Measurements from ENCODE around the gene PAX2.

DNA sequence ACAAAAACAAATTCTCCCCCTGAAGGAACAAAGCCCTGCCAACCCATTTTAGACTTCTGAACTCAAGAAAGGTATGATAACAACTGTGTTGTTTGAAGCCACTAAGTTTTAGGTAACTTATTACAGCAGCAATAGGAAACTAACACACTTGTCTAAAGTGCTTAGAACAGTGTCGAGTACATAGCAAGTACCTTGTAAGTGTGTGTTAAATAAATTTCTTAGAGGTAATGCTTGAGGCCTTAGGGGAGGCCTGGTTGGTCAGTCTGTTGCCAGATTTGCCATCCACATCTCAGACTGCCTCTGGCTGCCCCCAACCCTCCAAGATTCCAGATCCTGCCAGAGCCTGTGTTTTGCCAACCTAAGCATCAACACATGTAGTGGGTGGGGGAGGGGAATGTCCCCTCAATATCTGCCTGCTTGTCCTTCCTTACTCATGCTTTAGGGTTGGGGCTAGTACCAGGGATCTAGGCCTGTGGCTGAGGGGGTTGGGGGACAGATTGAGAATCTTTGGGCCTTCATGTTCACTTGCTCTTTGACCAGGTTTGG is 27.1 kb upstream of the PAX2 start:
- TF ChIP-seq, protein P1, sequence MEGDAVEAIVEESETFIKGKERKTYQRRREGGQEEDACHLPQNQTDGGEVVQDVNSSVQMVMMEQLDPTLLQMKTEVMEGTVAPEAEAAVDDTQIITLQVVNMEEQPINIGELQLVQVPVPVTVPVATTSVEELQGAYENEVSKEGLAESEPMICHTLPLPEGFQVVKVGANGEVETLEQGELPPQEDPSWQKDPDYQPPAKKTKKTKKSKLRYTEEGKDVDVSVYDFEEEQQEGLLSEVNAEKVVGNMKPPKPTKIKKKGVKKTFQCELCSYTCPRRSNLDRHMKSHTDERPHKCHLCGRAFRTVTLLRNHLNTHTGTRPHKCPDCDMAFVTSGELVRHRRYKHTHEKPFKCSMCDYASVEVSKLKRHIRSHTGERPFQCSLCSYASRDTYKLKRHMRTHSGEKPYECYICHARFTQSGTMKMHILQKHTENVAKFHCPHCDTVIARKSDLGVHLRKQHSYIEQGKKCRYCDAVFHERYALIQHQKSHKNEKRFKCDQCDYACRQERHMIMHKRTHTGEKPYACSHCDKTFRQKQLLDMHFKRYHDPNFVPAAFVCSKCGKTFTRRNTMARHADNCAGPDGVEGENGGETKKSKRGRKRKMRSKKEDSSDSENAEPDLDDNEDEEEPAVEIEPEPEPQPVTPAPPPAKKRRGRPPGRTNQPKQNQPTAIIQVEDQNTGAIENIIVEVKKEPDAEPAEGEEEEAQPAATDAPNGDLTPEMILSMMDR (IDR thresholded peaks at IDR 0.05), result no peak
- TF ChIP-seq POLR2A (IDR thresholded peaks at IDR 0.05), result no peak

Data from esophagus squamous epithelium (tissue), 4 donors.